ENCODE data around the gene PRDX2.

The PRDX2 gene

GRCh38 chr19:12754465-12755196 is 47.0 kb downstream of the PRDX2 start:
- DNase-seq (ENCODE audit: low spot score) = no peak
- FAIRE-seq = no peak

DNA sequence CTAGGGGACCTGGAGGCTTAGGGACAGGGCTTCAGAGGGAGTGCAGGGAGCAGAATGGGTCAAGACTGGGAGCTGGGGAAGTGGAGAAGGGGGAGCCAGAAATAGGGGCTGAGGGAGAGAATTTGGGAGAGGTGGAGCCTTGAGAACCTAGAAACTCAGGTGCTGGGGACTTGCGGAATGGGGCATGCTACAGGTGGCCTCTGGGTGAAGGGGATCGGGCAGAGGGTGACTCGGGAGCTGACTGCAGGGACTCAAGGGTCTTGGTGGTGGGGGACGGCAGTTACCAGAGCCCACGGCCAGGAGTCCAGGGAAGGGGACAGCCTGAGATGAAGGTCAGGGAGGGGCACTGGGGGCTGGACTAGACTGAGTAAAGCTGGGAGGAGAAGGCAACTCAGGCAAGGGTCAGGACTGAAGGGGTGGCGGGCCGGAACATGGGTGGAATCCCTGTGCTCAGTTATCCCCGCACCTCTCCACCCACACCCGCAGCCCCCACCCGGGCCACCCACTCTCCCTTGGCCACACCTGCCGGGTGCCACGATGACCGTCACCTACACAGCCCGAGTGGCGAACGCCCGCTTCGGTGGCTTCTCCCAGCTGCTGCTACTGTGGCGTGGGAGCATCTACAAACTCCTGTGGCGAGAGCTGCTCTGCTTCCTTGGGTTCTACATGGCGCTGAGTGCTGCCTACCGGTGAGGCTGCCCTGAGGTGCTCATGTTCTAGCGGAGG is 49.4 kb downstream of the PRDX2 start:
- DNase-seq (ENCODE audit: low spot score) (no peak), FAIRE-seq (no peak)

- FAIRE-seq = no peak
- no peak for DNase-seq (ENCODE audit: low spot score)
Observed at GRCh38 chr19:12751635-12752034, 50.0 kb downstream of the PRDX2 start, which contains the start of gene BEST2. BEST2 (plus strand) TSS chr19:12751791; CDS start chr19:12752593, 802 bp downstream.

DNA sequence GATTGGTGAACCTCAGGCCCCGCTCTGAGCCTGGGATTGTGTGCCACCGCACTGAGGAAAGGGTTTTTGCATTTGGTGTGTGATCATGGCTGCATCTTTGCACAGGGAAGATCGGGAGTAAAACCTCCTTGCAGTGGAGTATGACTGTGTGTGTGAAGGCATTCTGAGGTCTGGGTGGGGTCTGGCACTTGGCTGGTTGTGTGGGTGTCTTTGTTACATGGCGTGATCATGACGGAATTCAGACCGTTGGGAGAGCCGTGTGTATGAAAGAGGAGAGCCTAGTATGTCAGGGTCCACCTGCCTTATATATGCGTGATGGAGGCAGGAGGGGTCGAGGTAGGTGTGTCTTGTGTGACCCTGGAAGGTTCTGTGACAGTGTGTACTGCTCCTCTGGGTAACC is 50.7 kb downstream of the PRDX2 start:
- FAIRE-seq (no peak), DNase-seq (ENCODE audit: low spot score) (no peak)

DNA sequence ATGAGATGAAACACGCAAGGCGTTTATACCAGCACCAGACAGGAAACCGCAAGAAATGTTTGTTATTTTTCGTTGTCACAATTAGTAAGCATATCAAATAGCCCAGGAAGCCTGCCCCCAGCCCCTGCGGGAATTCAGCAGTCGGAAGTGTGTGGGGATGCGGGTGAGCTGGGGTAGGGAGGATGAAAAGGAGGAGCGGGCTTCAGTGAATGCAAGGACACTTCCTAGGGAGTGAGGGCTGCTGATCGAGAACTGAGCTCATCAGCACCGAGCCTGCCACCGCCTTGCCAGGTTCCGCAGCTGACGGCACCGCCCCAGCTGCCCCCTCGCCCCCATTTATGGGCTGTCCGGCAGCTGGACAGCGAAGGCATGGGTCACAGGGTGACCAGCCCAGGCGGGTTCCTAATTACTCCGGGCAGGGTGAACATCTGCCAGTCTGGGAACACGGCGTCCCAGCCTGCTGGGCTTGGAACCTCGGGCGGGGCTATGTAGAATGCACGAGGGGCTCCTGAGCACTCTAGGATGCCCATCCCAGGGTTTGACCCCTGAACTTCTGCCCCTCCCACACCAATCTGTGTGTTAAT is 51.6 kb downstream of the PRDX2 start:
- DNase-seq (ENCODE audit: low spot score) (no peak), FAIRE-seq (no peak)

DNA sequence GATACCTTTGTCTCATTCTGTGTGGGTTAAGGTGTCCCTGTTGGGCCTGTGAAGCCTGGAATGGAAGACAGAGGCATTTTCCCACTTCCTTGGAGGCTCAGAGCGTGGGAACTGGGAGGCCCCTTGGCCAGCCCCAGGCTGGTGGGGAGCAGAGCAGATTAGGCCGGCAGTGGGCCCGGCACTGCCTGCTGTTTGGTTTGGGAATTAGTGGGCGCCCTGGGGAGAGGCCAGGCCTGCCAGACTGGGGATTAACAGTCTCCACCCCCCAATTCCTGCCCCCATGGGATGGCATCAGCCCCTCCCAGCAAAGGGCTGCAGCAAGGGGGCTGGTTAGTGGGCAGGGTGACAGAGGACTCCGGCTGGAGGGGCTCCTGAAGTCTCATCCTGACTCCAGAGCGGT is 53.1 kb downstream of the PRDX2 start:
- FAIRE-seq (no peak), DNase-seq (ENCODE audit: low spot score) (no peak)
